ENCODE results near the gene GRID1. TPM values are rescaled to one million over a fixed set of nuclear protein-coding genes. Genes with fewer than 3 reads are reported as not detected.

Gene GRID1
- total RNA-seq, 2 experiments from 2014 or later = not detected

- DNase-seq = no peak
- Mint-ChIP-seq H3K27ac (no peak overlapping the region), H3K36me3 (no peaks in the 10 kb centered on the region), H3K4me3 (no peak overlapping the region), H3K4me1 (no peaks in the 10 kb centered on the region), H3K9me3 (no peaks in the 10 kb centered on the region), H3K27me3 (peaks cover 20% of the 10 kb centered on the region)
- POLR2A ChIA-PET = no interaction called here
- no peak for ATAC-seq (ENCODE audit: low read depth)
These were observed 194.3 kb downstream of the GRID1 start for GRCh38 chr10:86172301-86172700.

GRCh38 chr10:86170255-86171108 lies 196.1 kb downstream of the GRID1 start:
- Mint-ChIP-seq H3K27ac (no peak overlapping the region), H3K9me3 (no peaks in the 10 kb centered on the region), H3K27me3 (peaks cover 20% of the 10 kb centered on the region), H3K4me3 (no peak overlapping the region), H3K4me1 (no peaks in the 10 kb centered on the region), H3K36me3 (no peaks in the 10 kb centered on the region)
- no peak for ATAC-seq (ENCODE audit: low read depth)
- peak; percentile 9 for DNase-seq
- POLR2A ChIA-PET = no interaction called here

DNA sequence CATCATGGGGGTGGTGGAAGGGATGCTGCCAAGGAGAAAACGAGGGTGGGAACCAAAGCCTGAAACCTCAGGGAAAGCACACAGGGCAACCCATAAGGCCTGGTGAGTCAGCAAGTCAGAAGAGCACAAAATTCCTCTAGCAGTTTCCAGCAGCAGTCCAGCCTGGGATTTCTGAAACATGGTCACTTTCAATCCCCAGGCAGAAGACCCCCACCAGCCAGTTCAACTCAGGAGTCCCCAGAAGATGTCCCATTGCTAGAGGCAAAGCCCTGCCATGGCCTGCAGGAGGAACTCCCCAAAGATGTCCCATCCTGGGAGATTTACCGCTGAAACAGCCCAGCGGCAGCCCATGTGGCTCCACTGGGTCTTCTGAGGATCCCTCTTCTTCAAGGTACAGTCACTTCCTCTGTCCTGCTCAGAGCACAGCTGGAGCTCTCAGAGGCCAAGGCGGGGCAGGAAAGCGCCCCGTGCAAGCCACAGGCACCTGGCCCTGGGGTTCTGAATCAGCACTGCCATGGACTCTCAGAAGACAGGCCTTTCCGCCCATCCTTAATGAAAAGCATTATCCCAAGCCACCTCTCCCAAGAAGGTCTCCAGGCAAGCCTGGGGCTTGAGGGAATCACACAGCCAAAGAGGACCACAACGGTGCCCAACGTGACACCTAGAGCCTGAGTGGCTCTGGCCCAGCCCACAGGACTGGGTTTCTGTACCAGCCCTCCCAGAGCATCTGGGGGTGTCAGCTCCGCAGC lies 196.9 kb downstream of the GRID1 start:
- peaks cover 20% of the 10 kb centered on the region for H3K27me3 Mint-ChIP-seq
- POLR2A ChIA-PET = no interaction called here
- H3K9me3 Mint-ChIP-seq = no peaks in the 10 kb centered on the region
- no peak overlapping the region for H3K27ac Mint-ChIP-seq
- DNase-seq (peak; percentile 1), ATAC-seq (ENCODE audit: low read depth) (no peak)
- H3K4me1 Mint-ChIP-seq = no peaks in the 10 kb centered on the region
- H3K4me3 Mint-ChIP-seq = no peak overlapping the region
- H3K36me3 Mint-ChIP-seq = no peaks in the 10 kb centered on the region

- Mint-ChIP-seq H3K27ac (no peak overlapping the region), H3K4me1 (no peaks in the 10 kb centered on the region), H3K4me3 (no peak overlapping the region), H3K9me3 (no peaks in the 10 kb centered on the region), H3K27me3 (peaks cover 20% of the 10 kb centered on the region), H3K36me3 (no peaks in the 10 kb centered on the region)
- POLR2A ChIA-PET = no interaction called here
- peak; percentile 2 for DNase-seq
- no peak for ATAC-seq (ENCODE audit: low read depth)
These were observed 197.5 kb downstream of the GRID1 start for GRCh38 chr10:86169066-86169465.

- H3K36me3 Mint-ChIP-seq = no peaks in the 10 kb centered on the region
- POLR2A ChIA-PET = no interaction called here
- peaks cover 19% of the 10 kb centered on the region for H3K27me3 Mint-ChIP-seq
- H3K9me3 Mint-ChIP-seq = no peaks in the 10 kb centered on the region
- no peak for DNase-seq
- H3K27ac Mint-ChIP-seq = no peak overlapping the region
- H3K4me1 Mint-ChIP-seq = no peaks in the 10 kb centered on the region
- no peak for ATAC-seq (ENCODE audit: low read depth)
- H3K4me3 Mint-ChIP-seq = no peak overlapping the region
These were observed 198.3 kb downstream of the GRID1 start for GRCh38 chr10:86168256-86168655.

- DNase-seq = no peak
- H3K4me1 Mint-ChIP-seq = no peaks in the 10 kb centered on the region
- no peaks in the 10 kb centered on the region for H3K9me3 Mint-ChIP-seq
- no peak for ATAC-seq (ENCODE audit: low read depth)
- H3K27me3 Mint-ChIP-seq = peaks cover 14% of the 10 kb centered on the region
- POLR2A ChIA-PET = no interaction called here
- H3K4me3 Mint-ChIP-seq = no peak overlapping the region
- H3K36me3 Mint-ChIP-seq = no peaks in the 10 kb centered on the region
- no peak overlapping the region for H3K27ac Mint-ChIP-seq
These were observed 198.8 kb downstream of the GRID1 start for GRCh38 chr10:86167762-86168128.

DNA sequence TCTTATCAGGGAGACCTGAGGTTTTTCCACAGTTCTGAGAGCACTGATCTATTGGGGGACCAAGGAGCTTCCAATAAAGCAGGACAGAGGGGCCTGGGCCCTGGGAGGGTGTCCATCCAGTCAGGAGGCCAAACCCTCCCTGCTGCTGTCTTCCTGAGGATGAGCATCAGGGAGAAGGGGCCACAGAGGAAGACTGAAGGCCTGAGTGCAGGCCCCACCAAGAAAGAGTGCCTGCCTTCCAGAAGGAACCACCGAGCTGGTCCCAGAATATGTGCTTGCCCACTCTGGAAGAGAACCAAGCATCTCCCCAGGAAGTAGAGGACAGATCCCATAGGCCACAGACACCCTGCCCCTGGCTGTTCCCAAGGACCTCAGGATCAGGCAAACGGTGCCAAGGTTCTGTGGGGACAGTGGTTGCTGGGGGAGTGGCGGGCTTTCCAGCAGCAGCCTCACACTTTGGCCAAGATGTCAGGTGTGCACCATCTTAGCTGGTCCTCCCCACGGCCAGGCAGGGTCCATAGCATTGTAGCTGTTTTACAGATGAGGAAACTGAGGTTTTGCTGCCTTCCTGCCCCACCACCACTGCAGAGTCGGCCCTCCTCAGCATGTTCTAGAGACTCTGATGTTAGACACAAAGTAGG lies 199.4 kb downstream of the GRID1 start:
- DNase-seq = peak; percentile 15
- no peak overlapping the region for H3K4me3 Mint-ChIP-seq
- H3K9me3 Mint-ChIP-seq = no peaks in the 10 kb centered on the region
- peaks cover 14% of the 10 kb centered on the region for H3K27me3 Mint-ChIP-seq
- H3K4me1 Mint-ChIP-seq = no peaks in the 10 kb centered on the region
- no peak overlapping the region for H3K27ac Mint-ChIP-seq
- ATAC-seq (ENCODE audit: low read depth) = no peak
- POLR2A ChIA-PET = no interaction called here
- no peaks in the 10 kb centered on the region for H3K36me3 Mint-ChIP-seq

DNA sequence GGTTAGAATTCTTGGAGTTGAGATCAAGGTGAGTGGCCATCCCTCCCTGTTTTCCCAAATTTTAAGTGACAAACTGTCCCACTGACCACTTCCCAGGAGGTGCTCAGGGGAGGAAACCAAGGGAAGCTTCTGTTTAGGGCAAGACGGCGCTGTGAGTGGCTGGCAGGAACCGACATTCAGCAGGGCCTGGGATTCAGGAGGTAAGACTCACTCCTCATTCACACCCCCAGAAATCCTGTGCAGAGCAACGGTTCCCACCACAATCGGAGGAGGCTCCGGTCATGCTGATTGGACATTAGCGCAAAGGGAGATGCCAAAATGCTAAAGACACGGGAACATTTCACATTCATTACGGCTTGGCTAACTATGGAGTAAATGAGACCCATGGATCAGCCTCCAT lies 200.9 kb downstream of the GRID1 start:
- no peak for ATAC-seq (ENCODE audit: low read depth)
- DNase-seq = peak; percentile 8
- Mint-ChIP-seq H3K36me3 (no peaks in the 10 kb centered on the region), H3K27ac (no peak overlapping the region), H3K4me1 (no peaks in the 10 kb centered on the region), H3K27me3 (peaks cover 3% of the 10 kb centered on the region), H3K4me3 (no peak overlapping the region), H3K9me3 (no peaks in the 10 kb centered on the region)
- POLR2A ChIA-PET = no interaction called here

DNA sequence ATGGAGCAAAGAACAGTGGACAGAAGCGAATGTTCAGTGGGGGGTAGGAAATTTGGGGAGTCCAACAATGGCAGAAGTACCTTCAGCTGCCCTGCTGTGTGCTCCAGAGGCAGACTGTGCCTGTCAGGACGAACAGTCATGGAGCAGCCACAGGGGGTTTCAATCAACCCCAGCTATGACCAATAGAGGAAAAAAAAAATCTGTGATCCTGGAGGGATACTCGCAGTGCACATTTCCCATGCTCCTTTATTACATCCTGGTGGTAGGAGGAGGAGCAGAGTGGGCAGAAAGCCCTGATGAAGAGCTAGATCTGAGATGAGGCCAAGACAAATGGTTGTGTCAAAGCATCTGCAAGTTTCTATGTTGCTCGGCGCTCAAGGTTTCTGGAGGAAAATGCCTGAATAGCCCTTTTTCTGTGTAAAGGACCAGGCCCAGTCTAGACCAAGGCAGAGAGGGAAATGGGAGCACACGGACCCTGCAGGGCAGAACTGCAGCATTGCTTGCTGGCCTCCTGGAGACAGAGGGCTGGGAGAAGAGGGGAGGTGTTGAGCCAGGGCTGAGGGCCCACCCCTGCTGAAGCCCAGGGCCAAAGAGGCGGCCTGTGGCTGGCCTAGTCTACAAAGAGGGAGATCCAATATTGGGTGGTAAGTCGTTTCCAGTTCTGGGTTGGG lies 201.5 kb downstream of the GRID1 start:
- Mint-ChIP-seq H3K4me1 (no peaks in the 10 kb centered on the region), H3K27ac (no peak overlapping the region), H3K27me3 (no peaks in the 10 kb centered on the region), H3K9me3 (no peaks in the 10 kb centered on the region), H3K4me3 (no peak overlapping the region), H3K36me3 (no peaks in the 10 kb centered on the region)
- DNase-seq (peak; percentile 2), ATAC-seq (ENCODE audit: low read depth) (no peak)
- POLR2A ChIA-PET = no interaction called here

DNA sequence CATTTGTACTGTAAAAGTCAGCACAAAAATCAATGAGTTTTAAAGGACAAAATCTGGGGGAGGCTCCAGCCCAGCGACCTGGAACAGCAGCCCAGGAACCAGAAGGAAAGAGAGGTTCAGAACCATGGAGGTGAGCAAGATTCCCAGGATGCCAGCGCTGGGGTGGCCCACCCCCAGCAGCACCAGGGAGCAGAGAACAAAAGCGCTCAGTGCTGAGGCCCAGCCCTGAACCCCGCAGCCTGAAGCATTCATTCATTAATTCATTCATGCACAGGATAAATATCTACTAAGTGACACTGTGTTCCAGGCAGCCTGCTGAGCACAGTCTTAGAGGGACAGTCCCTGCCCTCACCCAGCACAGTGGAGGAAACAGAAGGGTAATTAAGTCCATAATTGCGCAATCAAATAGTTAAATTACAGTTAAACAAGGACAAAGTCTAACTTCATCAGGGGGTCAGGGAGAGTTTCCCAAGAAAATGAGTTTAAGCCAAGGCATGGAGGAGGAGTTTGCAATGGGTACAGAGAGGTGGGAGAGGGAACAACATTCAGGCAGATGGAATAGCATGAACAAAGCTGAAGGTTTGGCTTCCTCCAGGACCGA lies 202.3 kb downstream of the GRID1 start:
- H3K36me3 Mint-ChIP-seq = no peaks in the 10 kb centered on the region
- no peak for ATAC-seq (ENCODE audit: low read depth)
- no peaks in the 10 kb centered on the region for H3K27me3 Mint-ChIP-seq
- POLR2A ChIA-PET = no interaction called here
- H3K4me1 Mint-ChIP-seq = no peaks in the 10 kb centered on the region
- H3K27ac Mint-ChIP-seq = no peak overlapping the region
- H3K4me3 Mint-ChIP-seq = no peak overlapping the region
- H3K9me3 Mint-ChIP-seq = no peaks in the 10 kb centered on the region
- no peak for DNase-seq

DNA sequence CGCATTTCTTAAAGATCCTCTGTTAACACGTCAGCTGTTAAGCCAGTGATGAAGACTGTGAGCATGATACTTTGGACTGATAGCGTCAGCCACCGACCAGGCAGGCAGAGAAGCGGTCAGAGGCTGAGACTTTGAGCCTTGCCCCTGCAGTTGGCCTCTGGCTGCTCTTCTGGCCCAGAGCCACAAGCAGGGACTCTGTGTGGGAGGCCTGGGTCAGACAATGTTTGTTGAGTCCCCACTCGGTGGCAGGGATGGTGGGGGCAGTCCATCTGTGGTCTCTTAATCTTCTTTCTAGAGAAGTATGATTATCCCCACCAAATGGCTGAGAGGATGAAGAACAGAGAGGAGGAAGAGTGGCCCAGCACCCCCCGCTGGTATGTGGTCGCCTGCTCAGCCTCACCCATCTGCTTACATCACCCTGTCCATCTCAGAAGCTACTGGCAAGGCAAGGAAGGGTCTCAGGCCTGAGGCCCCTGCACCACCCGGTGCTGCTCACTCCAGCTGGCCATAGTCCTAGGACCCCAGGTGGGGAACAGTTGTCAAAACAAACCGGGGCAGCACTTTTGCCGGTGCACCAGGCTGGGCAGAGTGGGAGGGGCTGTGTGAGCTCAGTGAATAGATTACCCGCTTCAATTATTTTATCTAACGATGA lies 202.9 kb downstream of the GRID1 start:
- H3K9me3 Mint-ChIP-seq = no peaks in the 10 kb centered on the region
- POLR2A ChIA-PET = no interaction called here
- H3K4me3 Mint-ChIP-seq = no peak overlapping the region
- ATAC-seq (ENCODE audit: low read depth) (no peak), DNase-seq (peak; percentile 10)
- H3K4me1 Mint-ChIP-seq = no peaks in the 10 kb centered on the region
- H3K27ac Mint-ChIP-seq = no peak overlapping the region
- no peaks in the 10 kb centered on the region for H3K36me3 Mint-ChIP-seq
- no peaks in the 10 kb centered on the region for H3K27me3 Mint-ChIP-seq

DNA sequence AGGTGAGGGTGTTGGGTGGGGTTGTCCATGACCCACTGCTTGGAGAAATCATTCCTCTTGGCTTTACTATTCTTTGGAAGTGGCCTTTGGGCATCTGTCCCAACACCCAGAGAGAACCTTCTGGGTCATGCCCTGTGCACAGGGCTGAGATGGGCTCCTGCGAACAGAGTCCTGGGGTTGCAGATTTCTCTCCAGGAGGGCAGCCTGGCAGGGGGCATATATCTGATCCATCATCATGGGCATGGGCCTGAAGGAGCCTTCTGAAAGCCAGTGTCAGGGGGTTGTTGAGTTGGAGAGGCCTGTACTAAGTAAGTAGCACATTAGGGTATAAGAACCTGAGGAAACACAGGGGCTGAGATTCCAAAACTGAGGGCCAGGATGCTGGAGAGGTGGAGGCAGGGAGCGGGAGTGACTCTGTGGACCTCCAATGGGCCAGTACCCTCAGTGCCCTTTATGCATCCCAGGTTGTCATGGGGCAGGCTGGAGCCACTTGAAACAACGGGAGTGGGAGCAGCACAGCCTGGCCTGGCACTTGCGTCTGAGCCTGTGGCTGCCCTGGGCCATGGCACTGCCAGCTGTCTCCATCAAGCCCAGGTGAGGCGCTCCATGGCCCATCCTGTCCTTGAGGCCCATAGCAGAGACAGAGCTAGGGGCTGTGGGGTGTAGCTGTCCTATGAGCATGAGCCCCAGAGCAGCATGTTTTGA lies 203.7 kb downstream of the GRID1 start:
- H3K4me3 Mint-ChIP-seq = no peak overlapping the region
- peak; percentile 14 for DNase-seq

More for the DNA sequence above, 203.7 kb downstream of the GRID1 start:
- Mint-ChIP-seq H3K36me3 (no peaks in the 10 kb centered on the region), H3K27me3 (no peaks in the 10 kb centered on the region), H3K27ac (no peak overlapping the region), H3K9me3 (no peaks in the 10 kb centered on the region), H3K4me1 (no peaks in the 10 kb centered on the region)
- ATAC-seq (ENCODE audit: low read depth) = no peak
- POLR2A ChIA-PET = no interaction called here

Data from activated naive CD8-positive, alpha-beta T cell treated with anti-CD3 and anti-CD28 coated beads, Interleukin-2, amount 10 ng/mL, durations not matched to agents 7 days and 5 days (primary cell).